Motor neuron (in vitro differentiated cells): Measurements from ENCODE around the gene BACE2. TPM values are rescaled to one million over a fixed set of nuclear protein-coding genes. Genes with fewer than 3 reads are reported as not detected.

Source experiments
- ATAC-seq, 8 experiments: fragments of 200-7000 bp; cut with Tn5 transposase; replicated peaks in 6 of 8; 2 replicates each; pipeline ENCODE4 v1.8.0; 2021; ENCODE audit warnings: mild to moderate bottlenecking in 8 of 8, moderate library complexity in 8 of 8
- H3K27ac ChIP-seq, 2 donors: fragments of 250-450 bp; sonication (Bioruptor Pico); 2 replicates each; pipeline ENCODE4 v1.9.0; 2021; ENCODE audit warnings: antibody characterized with exemption in 2 of 2, mild to moderate bottlenecking in 2 of 2, moderate library complexity in 1 of 2
- H3K4me1 ChIP-seq, 2 donors: fragments of 250-450 bp; sonication (Bioruptor Pico); replicated peaks in 1 of 2; 2 replicates each; pipeline ENCODE4 v1.6.1; 2021; ENCODE audit warnings: antibody characterized with exemption in 2 of 2, mild to moderate bottlenecking in 2 of 2, moderate library complexity in 1 of 2
- H3K4me3 ChIP-seq, 5 donors: fragments of 250-450 bp; sonication (Bioruptor Pico); 2 replicates each; pipeline ENCODE4 v1.9.0; 2021; ENCODE audit warnings: antibody characterized with exemption in 5 of 5, mild to moderate bottlenecking in 5 of 5, moderate library complexity in 4 of 5
- WGBS, 10 experiments: fragments of 450-650 bp; shearing (Covaris generic); methylation state at CpG; one replicate each; pipeline ENCODE4 v1.0.0; 2022; 5-methylcytosine and 5-hydroxymethylcytosine counted together
- in situ Hi-C, 9 experiments: fragments of 400-800 bp; cut with MboI; loops; one replicate each; pipeline ENCODE4 v1.15.0; 2021; ENCODE audit warnings: low sequenced_read_pairs in 9 of 9, low pct_unique_long_range_greater_than_20kb in 2 of 9; ENCODE audit not compliant: unreplicated experiment in 9 of 9
- total RNA-seq, 8 experiments: library from RNA; unstranded; fragments of 300-600 nt; gene quantifications; 2 replicates each; pipeline versions ENCODE4 v1.2.3 to v1.2.4, GENCODE V29; 2022

Gene BACE2
- total RNA-seq, 8 experiments from 2014 or later: 1.4 to 48.4 (median 4.3) TPM

DNA sequence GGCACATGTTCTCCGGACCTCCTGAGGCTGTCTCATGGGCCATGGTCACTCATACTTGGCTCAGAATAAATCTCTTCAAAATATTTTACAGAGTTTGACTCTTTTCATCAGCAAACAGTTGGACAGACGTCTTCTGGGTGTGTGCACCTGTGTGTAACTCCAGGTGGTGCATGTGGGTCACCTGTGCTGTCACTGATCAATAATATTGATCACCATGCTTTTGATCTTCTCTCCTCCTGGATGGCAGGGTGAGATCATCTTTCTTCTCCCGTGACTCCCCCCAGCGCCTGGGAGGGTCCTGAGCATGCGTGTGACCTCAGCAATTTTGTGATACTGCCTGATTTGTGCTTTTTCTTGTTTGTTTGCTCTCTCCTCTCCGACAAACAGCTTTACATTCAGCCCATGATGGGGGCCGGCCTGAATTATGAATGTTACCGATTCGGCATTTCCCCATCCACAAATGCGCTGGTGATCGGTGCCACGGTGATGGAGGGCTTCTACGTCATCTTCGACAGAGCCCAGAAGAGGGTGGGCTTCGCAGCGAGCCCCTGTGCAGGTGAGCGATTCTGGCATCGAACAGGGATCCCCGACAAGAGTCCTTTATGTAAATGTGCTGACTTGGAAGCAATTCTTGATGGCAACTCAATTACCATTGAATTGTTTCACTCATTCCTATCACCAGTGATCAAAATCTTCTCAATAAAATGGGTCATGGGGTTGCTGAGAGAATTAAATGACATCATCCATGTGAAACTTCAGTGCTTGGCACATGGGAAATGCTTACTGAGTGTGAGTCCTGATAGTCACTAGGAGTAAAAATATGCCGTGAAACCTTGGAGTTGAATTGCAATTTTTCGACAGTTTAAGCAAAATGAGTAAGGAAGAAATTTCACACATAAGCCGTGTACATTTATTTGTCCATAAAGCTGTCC, 89.1 kb downstream of the BACE2 start:
- Histone ChIP-seq H3K4me3 (no peak overlapping the region), H3K27ac (no peak overlapping the region), H3K4me1 (peaks cover 5 to 6% of the 10 kb centered on the region in 2 donors)
- no peak for ATAC-seq
- WGBS, 10 experiments: 86 to 100% (median 94%) methylated on average over 1 to 16 of the region's 22 CpGs; no CpG with 5 or more reads in 1 of the 10 experiments
- in situ Hi-C loops: no loop called here

DNA sequence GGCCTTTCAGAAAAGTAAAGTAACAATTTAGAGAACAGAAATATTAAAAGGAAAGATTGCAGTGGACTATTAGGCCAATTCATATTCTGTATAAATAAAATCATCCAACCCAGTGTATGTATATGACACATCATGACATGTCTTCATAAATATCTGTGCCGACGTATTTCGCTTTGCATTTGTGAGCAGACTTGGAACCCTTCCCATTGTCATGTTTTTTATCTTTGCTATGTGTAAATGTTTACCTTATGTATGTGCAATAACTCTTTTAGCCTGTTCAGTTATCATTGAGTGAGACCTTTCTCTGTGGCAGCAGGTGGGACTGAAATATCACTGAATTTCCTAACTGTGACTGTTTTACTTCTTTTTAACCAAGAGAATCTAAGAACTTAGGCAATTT, 90.7 kb downstream of the BACE2 start:
- Histone ChIP-seq H3K4me3 (no peak overlapping the region), H3K27ac (no peak overlapping the region), H3K4me1 (peaks cover 5 to 6% of the 10 kb centered on the region in 2 donors)
- in situ Hi-C loops: no loop called here
- WGBS, 10 experiments: 40 to 100% (median 90%) methylated on average over 2 to 3 of the region's 3 CpGs; no CpG with 5 or more reads in 3 of the 10 experiments
- ATAC-seq: no peak

DNA sequence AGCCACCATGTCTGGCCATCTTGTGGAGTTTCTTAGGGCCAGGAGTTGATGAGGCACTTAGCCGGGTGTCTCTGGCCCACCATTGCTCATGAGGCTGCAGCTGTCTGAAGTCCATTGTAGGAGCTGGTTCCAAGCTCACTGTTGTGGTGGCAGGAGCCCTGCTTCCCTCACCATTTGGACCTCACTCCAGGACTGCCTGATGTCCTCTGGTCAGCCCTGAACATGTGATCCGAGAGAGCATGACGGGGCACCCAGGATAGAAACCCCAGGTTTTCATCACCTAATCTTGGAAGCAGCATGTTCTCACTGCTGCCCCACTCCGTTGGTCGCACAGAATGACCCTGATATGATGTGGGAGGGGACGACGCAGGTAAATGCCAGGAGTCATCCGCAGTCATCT, 92.5 kb downstream of the BACE2 start:
- peaks cover 5 to 6% of the 10 kb centered on the region in 2 donors for H3K4me1 ChIP-seq
- H3K27ac ChIP-seq: no peak overlapping the region
- in situ Hi-C loops: no loop called here
- whole genome bisulfite sequencing, 10 experiments: 75 to 100% (median 93%) methylated on average over 1 to 5 of the region's 8 CpGs; no CpG with 5 or more reads in 2 of the 10 experiments
- H3K4me3 ChIP-seq: no peak overlapping the region
- no peak for ATAC-seq

GRCh38 chr21:41267346-41267745, 99.4 kb downstream of the BACE2 start:
- no peak for ATAC-seq
- Histone ChIP-seq H3K4me3 (no peak overlapping the region), H3K4me1 (no peaks in the 10 kb centered on the region), H3K27ac (no peak overlapping the region)
- in situ Hi-C loops: no loop called here
- WGBS, 10 experiments: 83 to 100% (median 96%) methylated on average over 1 to 2 of the region's 2 CpGs; no CpG with 5 or more reads in 6 of the 10 experiments

DNA sequence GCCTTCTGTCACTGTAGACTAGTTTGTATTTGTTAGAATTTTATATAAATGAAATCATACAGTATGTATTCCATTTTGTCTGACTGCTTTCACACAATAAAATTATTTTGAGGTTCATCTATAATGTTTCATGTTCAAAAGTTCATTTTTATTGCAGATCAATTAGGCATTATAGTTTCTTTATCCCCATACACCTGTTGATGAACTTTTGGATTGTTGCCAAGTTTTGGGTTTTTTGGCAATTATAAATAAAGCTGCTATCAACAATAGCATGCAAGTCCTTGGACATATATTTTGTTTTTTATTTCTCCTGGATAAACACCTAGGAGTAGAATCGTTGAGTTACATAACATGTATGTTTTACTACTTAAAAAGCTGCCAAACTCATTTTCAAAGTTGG, 101.6 kb downstream of the BACE2 start:
- WGBS, 10 experiments: 17 to 100% (median 86%) methylated on average over 1 of the region's 1 CpG; no CpG with 5 or more reads in 3 of the 10 experiments
- in situ Hi-C loops: no loop called here
- Histone ChIP-seq H3K4me3 (no peak overlapping the region), H3K4me1 (no peaks in the 10 kb centered on the region), H3K27ac (no peak overlapping the region)
- no peak for ATAC-seq

DNA sequence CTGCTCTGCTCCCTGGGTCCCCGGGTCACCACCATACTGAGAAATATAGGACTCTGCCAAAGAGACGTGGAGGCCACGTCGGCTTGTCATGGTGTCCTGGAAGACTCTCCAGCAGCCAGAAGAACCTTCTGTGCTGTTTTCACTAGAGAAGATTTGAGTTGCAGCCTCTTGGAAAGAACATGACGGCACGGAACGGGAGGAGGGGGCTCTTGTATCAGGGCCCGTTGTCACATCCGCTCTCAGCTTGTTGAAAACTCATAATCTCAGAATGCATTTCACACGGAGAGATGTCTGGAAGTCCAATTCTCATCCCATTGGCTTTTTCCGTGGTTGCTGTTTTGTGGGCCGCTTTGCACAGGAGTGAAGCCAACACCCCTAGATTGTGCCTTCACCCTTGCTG, 109.2 kb downstream of the BACE2 start:
- ATAC-seq: no peak
- 66 to 100% (median 80%) methylated on average over 1 to 8 of the region's 12 CpGs; no CpG with 5 or more reads in 1 of the 10 experiments for WGBS, 10 experiments
- Histone ChIP-seq H3K4me1 (peaks cover 0 to 7% of the 10 kb centered on the region in 2 donors), H3K4me3 (no peak overlapping the region), H3K27ac (no peak overlapping the region)
- in situ Hi-C loops: loop anchor here in 3 of 9 experiments (25.0 kb wide), 3 partner anchors 135 to 510 kb away; no protein-coding TSS in a partner anchor

DNA sequence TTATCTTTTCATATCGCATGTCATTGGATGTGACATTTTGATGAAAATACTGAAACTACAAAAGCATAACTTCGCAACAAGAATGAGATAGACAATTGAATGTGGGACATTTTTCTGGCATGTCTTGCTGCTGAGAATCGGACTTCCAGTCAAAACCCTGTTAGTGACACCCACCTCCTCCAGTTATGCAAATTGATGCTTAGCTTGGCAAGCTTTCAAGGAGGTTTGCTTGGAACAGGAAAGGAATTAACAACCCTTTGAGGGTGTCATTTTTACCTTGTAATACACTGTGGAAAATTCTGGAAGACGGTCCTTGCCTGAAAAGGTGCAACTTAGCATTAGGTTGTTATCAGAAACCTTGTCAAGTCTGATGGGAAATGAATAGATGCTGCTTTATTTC, 109.9 kb downstream of the BACE2 start:
- 65 to 100% (median 79%) methylated on average over 1 to 4 of the region's 4 CpGs; no CpG with 5 or more reads in 1 of the 10 experiments for WGBS, 10 experiments
- Histone ChIP-seq H3K4me3 (no peak overlapping the region), H3K4me1 (peaks cover 0 to 7% of the 10 kb centered on the region in 2 donors), H3K27ac (no peak overlapping the region)
- in situ Hi-C loops: loop anchor here in 3 of 9 experiments (25.0 kb wide), 3 partner anchors 134 to 509 kb away; no protein-coding TSS in a partner anchor
- no peak for ATAC-seq

- WGBS, 10 experiments: 9 to 100% (median 73%) methylated on average over 1 to 8 of the region's 18 CpGs; no CpG with 5 or more reads in 2 of the 10 experiments
- Histone ChIP-seq H3K27ac (no peak overlapping the region), H3K4me3 (no peak overlapping the region), H3K4me1 (peaks cover 0 to 7% of the 10 kb centered on the region in 2 donors)
- ATAC-seq: peak in 7 of 8 experiments; percentile 16 to 85 (median 56)
- in situ Hi-C loops: loop anchor here in 3 of 9 experiments (25.0 kb wide), 3 partner anchors 132 to 507 kb away; no protein-coding TSS in a partner anchor
Observed at GRCh38 chr21:41280115-41280919, 112.4 kb downstream of the BACE2 start.

- in situ Hi-C loops: loop anchor here in 3 of 9 experiments (25.0 kb wide), 3 partner anchors 130 to 505 kb away; no protein-coding TSS in a partner anchor
- Histone ChIP-seq H3K27ac (no peak overlapping the region), H3K4me1 (peaks cover 0 to 7% of the 10 kb centered on the region in 2 donors), H3K4me3 (no peak overlapping the region)
- no peak for ATAC-seq
- 20 to 100% (median 74%) methylated on average over 1 to 3 of the region's 3 CpGs; no CpG with 5 or more reads in 3 of the 10 experiments for WGBS, 10 experiments
Observed at GRCh38 chr21:41282412-41282811, 114.5 kb downstream of the BACE2 start.

DNA sequence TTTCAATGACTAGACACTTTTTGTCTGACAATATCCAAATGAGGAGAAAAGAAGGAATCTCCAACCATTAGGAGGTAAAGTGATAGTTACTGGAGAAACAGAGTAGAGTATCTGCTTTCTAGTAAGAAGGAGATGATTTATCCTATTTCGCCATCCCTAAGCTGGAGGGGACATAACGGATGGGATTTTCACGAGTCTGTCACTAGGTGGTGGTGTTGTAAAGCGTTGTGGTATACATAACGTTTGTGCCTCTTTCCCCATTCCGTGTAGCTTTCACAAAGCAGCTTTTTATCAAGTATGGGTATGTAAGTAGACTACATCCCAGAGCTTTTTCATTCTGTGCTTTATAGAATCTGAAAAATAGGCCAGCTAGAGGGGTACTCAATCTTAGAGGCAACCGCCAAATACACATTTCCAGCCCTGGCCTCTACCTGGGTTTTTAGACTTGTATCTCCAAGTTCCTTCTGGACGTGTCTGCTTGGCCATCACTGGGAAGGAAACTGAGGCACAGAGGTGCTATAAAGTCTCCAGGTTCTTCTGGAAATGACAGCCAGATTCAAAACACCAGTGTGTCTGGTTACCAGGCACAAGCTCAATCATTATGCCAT, 115.4 kb downstream of the BACE2 start:
- Histone ChIP-seq H3K4me1 (peaks cover 0 to 7% of the 10 kb centered on the region in 2 donors), H3K4me3 (no peak overlapping the region), H3K27ac (no peak overlapping the region)
- 5 to 29% (median 17%) methylated on average over 1 to 7 of the region's 8 CpGs; no CpG with 5 or more reads in 1 of the 10 experiments for WGBS, 10 experiments
- peak; percentile 91 to 99 (median 96) for ATAC-seq
- in situ Hi-C loops: loop anchor here in 3 of 9 experiments (25.0 kb wide), 3 partner anchors 129 to 504 kb away; no protein-coding TSS in a partner anchor

DNA sequence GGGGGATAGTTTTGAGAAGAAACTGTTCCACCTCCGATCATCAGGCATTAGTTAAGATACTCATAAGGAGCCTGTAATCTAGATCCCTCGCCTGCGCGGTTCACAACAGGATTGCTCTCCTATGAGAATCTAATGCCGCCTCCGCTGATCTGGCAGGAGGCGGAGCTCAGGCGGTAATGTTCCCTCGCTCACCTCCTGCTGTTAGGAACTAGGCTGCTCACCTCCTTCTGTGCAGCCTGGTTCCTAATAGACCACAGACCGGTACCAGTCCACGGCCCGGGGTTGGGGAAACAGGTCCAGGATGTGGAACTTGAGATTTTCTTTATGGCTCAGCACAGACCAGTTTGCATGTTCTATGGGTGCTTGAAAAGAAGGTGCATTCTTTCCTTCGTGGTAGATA, 121.5 kb downstream of the BACE2 start:
- no peak overlapping the region for H3K27ac ChIP-seq
- in situ Hi-C loops: loop anchor here in 3 of 9 experiments (25.0 kb wide), 3 partner anchors 123 to 498 kb away; no protein-coding TSS in a partner anchor
- no peak for ATAC-seq
- WGBS, 10 experiments: 67 to 93% (median 83%) methylated on average over 3 to 10 of the region's 13 CpGs; no CpG with 5 or more reads in 2 of the 10 experiments
- no peak overlapping the region for H3K4me3 ChIP-seq
- no peaks in the 10 kb centered on the region for H3K4me1 ChIP-seq
